ENCODE measurements around the gene MLIP.

GRCh38 chr6:54262971-54263370 lies 151.7 kb downstream of the MLIP start:
- TF ChIP-seq MAX (CRISPR knock-in tag; IDR thresholded peaks at IDR 0.05) (no peak), CTCF (IDR thresholded peaks at IDR 0.05) (no peak), ZNF232 (CRISPR knock-in tag; IDR thresholded peaks at IDR 0.05) (no peak), TCF7 (CRISPR knock-in tag; IDR thresholded peaks at IDR 0.05; ENCODE audit: low read depth) (no peak), ATF2 (CRISPR knock-in tag; IDR thresholded peaks at IDR 0.05; ENCODE audit: borderline replicate concordance, low read depth) (no peak), E2F5 (CRISPR knock-in tag; IDR thresholded peaks at IDR 0.05) (no peak), ZNF425 (CRISPR knock-in tag; conservative IDR thresholded peaks at IDR 0.05) (no peak), ZNF416 (CRISPR knock-in tag; IDR thresholded peaks at IDR 0.05) (no peak), NR3C1 (CRISPR knock-in tag; conservative IDR thresholded peaks at IDR 0.05; ENCODE audit: low read depth) (no peak), CREM (CRISPR knock-in tag; IDR thresholded peaks at IDR 0.05) (no peak), SMAD3 (CRISPR knock-in tag; IDR thresholded peaks at IDR 0.05; ENCODE audit: borderline replicate concordance) (no peak), E2F1 (CRISPR knock-in tag; IDR thresholded peaks at IDR 0.05) (no peak), NFE2L1 (CRISPR knock-in tag; IDR thresholded peaks at IDR 0.05) (no peak), E2F4 (CRISPR knock-in tag; IDR thresholded peaks at IDR 0.05; ENCODE audit: borderline replicate concordance, low read depth) (no peak)
